LNCAP (cell line): ENCODE results near the gene SCARB1.

Experiments
- CTCF ChIP-seq: fragments of 450-650 bp; IDR thresholded peaks from 2 replicates; pipeline ENCODE4 v1.5.1; 2017; ENCODE audit warnings: mild to moderate bottlenecking

Gene SCARB1

GRCh38 chr12:124767066-124767821, 96.4 kb downstream of the SCARB1 start:
- TF ChIP-seq CTCF = peak; percentile 98

- no peak for TF ChIP-seq CTCF
Observed at GRCh38 chr12:124766727-124767065, 97.0 kb downstream of the SCARB1 start.

- no peak for TF ChIP-seq CTCF
Observed at GRCh38 chr12:124765581-124766489, 97.8 kb downstream of the SCARB1 start.

GRCh38 chr12:124764870-124765580, 98.6 kb downstream of the SCARB1 start:
- TF ChIP-seq CTCF = no peak

GRCh38 chr12:124764451-124764850, 99.2 kb downstream of the SCARB1 start:
- peak; percentile 75 for TF ChIP-seq CTCF

GRCh38 chr12:124763594-124763979, 100.1 kb downstream of the SCARB1 start:
- no peak for TF ChIP-seq CTCF

- no peak for TF ChIP-seq CTCF
Observed at GRCh38 chr12:124762791-124763593, 100.7 kb downstream of the SCARB1 start.
